SK-MEL-5 (cell line): ENCODE measurements around the gene NFU1. TPM values are rescaled to one million over a fixed set of nuclear protein-coding genes. Genes with fewer than 3 reads are reported as not detected.

Experiments used
- DNase-seq: peaks from one replicate; pipeline ENCODE4 v3.0.0-alpha.2; 2016; ENCODE audit warnings: low read depth, low spot score
- in situ Hi-C: cut with HindIII; loops from 2 replicates; pipeline ENCODE4 v1.10.0; 2016; ENCODE audit warnings: low sequenced_read_pairs, high pct_unique_total_duplicates, low pct_unique_long_range_greater_than_20kb
- total RNA-seq: library from RNA; depleted of rRNA; stranded (reverse); fragments of >200 nt; shearing (Covaris generic); gene quantifications from 2 replicates; pipeline ENCODE4 v1.2.3, GENCODE V29; 2014

The NFU1 gene
- total RNA-seq, 1 experiment from 2014 or later, result 88.4 TPM

DNA sequence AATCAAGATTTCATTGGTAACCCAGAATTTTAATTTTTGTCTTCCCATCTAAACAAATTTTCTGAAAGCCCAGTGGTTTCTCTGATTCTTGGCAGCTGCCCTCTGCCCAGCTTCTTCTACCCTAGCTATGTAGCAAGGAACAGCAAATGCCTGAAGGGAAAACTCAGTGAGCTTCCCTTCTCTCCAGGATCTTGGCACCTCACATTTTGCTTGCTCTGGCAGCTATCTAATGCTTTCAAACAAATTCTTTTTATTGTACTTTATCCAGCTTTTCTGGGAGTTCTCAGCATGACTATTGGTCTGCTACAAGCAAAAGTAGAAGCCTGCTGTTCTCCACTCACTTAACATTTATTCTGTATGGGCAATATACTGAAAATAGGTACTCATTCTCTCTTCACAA is 31.9 kb downstream of the NFU1 start:
- no peak for DNase-seq
- in situ Hi-C loops, result no loop called here

- DNase-seq, result no peak
- in situ Hi-C loops, result no loop called here
Observed at GRCh38 chr2:69400121-69400520, 37.1 kb downstream of the NFU1 start.

GRCh38 chr2:69397234-69397633 is 40.0 kb downstream of the NFU1 start:
- no peak for DNase-seq
- in situ Hi-C loops, result no loop called here

GRCh38 chr2:69395866-69396265 is 41.4 kb downstream of the NFU1 start:
- in situ Hi-C loops, result no loop called here
- DNase-seq, result no peak

- DNase-seq, result no peak
- in situ Hi-C loops, result no loop called here
Observed at GRCh38 chr2:69393963-69394362, 43.3 kb downstream of the NFU1 start.

DNA sequence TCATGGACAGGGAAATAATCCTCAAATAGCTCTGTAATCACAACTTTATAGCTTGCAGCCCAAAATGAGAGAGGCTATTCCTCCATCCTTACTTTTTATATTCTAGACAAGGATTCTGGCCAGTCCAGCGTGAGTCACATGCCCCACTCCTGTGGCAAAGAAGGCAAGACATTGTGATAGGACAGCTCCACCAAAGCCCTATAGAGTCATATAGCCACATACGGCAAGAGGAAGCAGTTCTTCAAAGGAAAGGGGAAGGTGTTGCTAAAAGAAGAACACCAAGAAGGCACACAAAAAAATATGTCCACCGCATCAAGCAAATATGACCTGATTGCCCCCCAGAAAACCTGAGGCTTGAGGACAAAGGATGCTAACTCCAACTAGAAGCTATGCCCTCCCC is 46.8 kb downstream of the NFU1 start:
- no peak for DNase-seq
- in situ Hi-C loops, result no loop called here

DNA sequence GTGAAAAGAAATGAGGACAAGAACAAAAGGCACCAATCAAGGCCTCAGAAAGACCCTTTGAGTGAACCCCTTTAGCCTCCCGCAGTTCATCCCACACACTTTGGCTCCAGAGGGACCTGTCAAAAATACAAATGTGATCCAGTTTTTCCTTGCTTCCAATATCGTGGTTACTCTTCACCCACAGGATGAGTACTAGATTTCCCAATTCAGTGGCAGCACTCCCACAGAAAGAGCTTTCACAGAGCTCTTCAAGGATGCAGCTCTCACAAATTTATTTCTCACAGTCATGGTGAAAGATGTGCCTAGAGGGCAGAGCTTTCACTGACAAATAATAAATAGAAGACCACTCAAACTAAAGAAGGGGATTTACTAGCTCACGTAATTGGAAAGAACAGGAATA is 47.2 kb downstream of the NFU1 start:
- DNase-seq, result peak; percentile 21
- in situ Hi-C loops, result no loop called here

DNA sequence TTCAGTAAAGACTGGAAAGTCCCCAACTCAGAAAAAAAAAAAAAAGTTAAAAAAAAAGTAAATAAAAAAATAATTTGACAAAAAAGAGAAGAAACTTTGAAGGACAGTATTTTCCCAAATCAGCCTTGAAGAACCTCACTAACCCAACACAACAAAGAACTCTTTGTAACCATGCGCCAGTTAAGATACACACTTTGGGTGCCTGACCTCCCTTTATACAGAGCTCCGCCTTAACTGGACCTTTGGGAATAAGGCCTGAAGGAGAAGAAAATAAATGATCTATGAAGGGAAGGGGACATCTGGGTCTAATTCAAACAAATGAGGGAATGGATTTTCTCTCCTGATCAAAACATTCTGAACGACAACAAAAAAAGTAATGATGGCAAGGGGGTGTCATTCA is 48.0 kb downstream of the NFU1 start:
- peak; percentile 93 for DNase-seq
- in situ Hi-C loops, result no loop called here

- in situ Hi-C loops, result no loop called here
- peak; percentile 11 for DNase-seq
Observed at GRCh38 chr2:69387770-69388481, 49.3 kb downstream of the NFU1 start.

GRCh38 chr2:69386789-69387734 is 50.2 kb downstream of the NFU1 start, which contains the start of gene GFPT1:
Gene GFPT1 (minus strand): TSS chr2:69387227. CDS start chr2:69387071, 156 bp downstream.
- DNase-seq, result peak; percentile 94
- in situ Hi-C loops, result no loop called here

DNA sequence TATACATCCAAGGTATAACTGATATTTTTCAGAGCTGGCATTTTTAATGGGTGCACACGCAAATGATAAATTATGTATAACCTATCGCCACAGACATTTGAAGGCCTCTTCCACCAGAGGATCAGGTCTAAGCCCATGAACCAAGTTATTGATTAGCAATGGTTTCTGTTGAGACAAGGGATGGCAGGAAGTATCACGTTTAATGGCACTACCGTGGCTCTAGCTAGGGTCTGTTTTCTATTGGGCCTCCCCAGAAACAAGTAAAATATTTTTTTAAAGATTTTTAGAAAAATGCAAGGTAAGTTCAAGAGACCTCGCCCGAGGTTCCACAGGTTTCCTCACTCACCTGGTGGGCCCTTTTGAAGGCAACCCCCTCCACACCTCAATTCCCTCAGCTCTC is 50.9 kb downstream of the NFU1 start:
- no peak for DNase-seq
- in situ Hi-C loops, result no loop called here

GRCh38 chr2:69385443-69386151 is 51.6 kb downstream of the NFU1 start:
- DNase-seq, result no peak

DNA sequence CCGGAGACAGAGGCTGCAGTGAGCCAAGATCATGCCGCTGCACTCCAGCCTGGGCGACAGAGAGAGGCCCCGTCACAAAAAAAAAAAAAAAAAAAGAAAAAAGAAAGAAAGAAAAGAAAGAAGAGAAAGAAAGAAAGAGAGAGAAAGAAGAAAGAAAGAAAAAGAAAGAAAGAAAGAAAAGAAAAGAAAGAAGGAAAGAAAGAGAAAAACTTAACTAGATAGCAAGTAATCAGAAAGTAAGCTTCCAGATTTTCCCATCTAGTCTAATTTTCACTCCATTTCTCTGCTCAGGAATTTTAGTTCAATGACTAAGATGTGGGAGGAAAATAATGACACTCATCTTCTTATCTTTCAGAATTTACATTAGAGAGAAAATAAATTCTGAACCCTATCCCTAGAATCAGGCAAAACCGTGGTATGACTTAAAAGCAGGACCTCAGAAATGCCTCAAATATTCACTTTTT is 52.6 kb downstream of the NFU1 start:
- no peak for DNase-seq
- in situ Hi-C loops, result no loop called here

More at GRCh38 chr2:69385443-69386151, 51.6 kb downstream of the NFU1 start:
- in situ Hi-C loops, result no loop called here

DNA sequence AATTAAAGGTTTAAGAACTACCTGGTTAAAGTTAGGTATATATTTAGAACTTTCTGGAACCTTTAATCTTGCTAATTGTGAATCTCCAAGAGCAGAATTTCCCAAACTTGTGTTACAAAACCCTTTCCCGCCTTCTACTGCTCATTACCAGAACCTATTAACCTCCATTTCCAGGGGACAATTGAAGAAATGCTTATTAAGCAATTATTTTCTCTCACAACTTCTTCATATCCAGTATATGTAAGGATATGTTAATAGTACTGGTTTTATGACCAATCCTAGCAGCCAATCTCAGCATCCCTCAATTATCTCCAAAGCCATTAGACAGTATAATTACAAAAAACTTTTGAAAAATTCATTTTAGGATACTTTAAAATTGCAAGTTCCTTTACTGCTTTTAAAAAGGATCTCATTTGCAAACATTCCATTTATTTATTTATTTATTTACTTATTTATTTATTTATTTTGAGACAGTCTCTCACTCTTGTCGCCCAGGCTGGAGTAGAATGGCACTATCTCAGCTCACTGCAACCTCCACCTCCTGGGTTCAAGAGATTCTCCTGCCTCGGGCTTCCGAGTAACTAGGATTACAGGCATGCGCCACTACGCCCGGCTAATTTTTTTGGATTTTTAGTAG is 53.9 kb downstream of the NFU1 start:
- in situ Hi-C loops, result no loop called here
- no peak for DNase-seq

- no peak for DNase-seq
- in situ Hi-C loops, result no loop called here
Observed at GRCh38 chr2:69382547-69382946, 54.7 kb downstream of the NFU1 start.

DNA sequence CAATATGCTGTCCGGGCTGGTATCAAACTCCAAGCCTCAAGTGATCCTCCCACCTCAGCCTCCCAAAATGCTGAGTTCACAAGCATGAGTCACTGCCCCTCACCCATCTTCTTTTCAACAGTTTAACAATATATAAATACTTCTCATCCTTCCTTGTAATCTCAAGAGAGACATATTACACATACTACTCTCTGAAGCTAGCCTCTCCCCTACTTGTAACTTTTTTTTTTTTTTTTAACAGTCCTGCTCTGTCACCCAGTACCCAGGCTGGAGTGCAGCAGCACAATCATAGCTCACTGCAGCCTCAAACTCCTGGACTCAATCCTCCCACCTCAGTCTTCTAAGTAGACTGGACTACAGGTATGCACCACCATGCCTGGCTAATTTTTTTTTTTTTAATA is 55.9 kb downstream of the NFU1 start:
- in situ Hi-C loops, result no loop called here
- DNase-seq, result no peak

- in situ Hi-C loops, result no loop called here
- no peak for DNase-seq
Observed at GRCh38 chr2:69380072-69380917, 56.9 kb downstream of the NFU1 start.
